ENCODE data around the gene CD4.

DNA sequence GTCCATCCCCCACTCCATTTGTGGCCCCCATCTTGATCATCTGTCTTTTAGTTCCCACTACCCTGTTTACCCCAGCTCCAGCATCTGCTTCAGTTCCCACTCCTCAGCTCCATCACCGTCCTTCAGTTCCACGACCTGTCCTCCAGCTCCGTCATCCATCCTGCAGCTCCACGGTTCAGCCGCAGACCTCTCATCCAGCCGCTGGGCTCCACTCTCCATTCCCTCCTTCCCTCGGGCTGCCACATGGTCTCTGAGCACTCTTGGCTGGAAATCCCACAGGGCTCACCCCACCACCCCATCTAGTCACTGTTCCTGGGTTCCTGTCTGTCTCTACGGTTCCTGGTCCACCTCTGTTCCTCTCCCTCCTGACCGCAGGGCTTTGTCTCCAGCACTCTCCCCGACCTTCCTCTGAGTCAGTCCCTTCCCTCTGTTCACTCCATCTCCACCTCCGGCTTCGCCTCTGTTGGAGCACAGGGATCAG, 35.6 kb downstream of the CD4 start:
- TF ChIP-seq, protein P1, sequence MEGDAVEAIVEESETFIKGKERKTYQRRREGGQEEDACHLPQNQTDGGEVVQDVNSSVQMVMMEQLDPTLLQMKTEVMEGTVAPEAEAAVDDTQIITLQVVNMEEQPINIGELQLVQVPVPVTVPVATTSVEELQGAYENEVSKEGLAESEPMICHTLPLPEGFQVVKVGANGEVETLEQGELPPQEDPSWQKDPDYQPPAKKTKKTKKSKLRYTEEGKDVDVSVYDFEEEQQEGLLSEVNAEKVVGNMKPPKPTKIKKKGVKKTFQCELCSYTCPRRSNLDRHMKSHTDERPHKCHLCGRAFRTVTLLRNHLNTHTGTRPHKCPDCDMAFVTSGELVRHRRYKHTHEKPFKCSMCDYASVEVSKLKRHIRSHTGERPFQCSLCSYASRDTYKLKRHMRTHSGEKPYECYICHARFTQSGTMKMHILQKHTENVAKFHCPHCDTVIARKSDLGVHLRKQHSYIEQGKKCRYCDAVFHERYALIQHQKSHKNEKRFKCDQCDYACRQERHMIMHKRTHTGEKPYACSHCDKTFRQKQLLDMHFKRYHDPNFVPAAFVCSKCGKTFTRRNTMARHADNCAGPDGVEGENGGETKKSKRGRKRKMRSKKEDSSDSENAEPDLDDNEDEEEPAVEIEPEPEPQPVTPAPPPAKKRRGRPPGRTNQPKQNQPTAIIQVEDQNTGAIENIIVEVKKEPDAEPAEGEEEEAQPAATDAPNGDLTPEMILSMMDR (conservative IDR thresholded peaks at IDR 0.05) = no peak
- no peak for TF ChIP-seq ZFX (IDR thresholded peaks at IDR 0.05)

Measured in C4-2B (cell line).